ENCODE data around the gene ATP10D. TPM values are rescaled to one million over a fixed set of nuclear protein-coding genes. Genes with fewer than 3 reads are reported as not detected.
"Not testable (repeated sequence)": the region's sequence is repeated elsewhere in the genome, so short reads cannot be mapped to it uniquely, and the experiment has no call there.

ATP10D gene
- total RNA-seq, 1 donor from 2014 or later = 50.2 TPM

DNA sequence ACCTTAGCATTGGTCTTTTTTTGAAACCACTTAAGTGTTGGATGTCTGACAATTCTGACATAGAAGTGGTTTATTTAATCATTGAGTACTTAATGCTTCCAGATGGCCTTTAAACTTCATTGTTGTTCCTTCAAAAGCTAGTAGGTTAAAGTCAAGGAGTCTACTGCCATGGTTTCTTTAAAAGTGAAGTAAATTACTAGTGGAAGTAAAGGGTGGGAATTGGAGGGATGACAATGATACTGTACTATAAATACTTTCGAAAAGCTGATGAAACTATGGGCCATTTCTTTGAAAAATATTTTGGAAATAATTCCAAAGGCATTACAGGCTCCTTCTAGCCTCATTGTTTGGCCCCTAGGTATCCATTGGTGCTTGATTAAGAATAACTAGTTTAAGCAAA is 51.9 kb downstream of the ATP10D start:
- ATAC-seq = no peak

- ATAC-seq = no peak
Measured at GRCh38 chr4:47538111-47538824, 53.2 kb downstream of the ATP10D start.

DNA sequence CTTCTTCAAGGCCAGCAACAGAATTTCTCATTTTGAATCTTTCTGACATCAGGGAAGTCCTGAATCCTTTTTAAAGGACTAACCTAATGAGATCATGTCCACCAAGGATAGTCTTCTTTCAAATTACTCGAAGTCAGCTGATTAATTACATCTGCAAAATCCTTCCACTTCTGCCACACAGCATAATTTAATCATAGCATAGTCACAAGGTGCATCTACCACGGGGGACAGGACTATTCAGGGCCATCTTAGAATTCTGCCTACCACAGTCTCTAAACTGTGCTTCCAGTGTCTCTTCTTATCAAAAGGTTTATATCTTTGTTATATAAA is 53.7 kb downstream of the ATP10D start:
- no peak for ATAC-seq

- ATAC-seq = peak; percentile 80
Measured at GRCh38 chr4:47542640-47543039, 57.6 kb downstream of the ATP10D start.

- no peak for ATAC-seq
Measured at GRCh38 chr4:47543331-47543730, 58.3 kb downstream of the ATP10D start.

GRCh38 chr4:47550357-47550756 is 65.3 kb downstream of the ATP10D start:
- not testable (repeated sequence) for ATAC-seq

GRCh38 chr4:47550899-47551548 is 65.9 kb downstream of the ATP10D start:
- ATAC-seq = no peak

DNA sequence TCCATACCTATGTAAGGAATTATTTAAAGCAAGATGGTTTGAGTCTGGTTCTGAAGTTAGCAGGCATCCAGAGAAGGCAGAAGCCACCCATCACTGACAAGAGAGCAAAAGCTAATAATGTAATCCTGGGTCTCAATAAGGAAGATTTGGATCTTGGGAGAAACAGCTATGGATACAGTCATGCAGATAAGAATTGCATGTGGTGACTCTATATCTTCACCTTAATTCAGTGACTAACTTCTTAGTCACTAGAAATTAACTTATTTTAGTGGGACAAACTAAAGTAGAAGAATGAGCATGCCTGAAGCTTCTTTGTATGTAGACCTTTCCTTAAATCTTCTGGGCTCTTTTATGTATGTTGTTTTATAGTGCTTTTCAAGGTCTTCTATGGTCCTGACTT is 66.6 kb downstream of the ATP10D start:
- ATAC-seq = no peak

GRCh38 chr4:47553329-47554125 is 68.5 kb downstream of the ATP10D start:
- peak; percentile 91 for ATAC-seq

GRCh38 chr4:47555920-47556319 is 70.8 kb downstream of the ATP10D start:
- not testable (repeated sequence) for ATAC-seq

- no peak for ATAC-seq
Measured at GRCh38 chr4:47557255-47557654, 72.2 kb downstream of the ATP10D start.

- ATAC-seq = no peak
Measured at GRCh38 chr4:47560682-47561081, 75.6 kb downstream of the ATP10D start.

- ATAC-seq = no peak
Measured at GRCh38 chr4:47561331-47561730, 76.3 kb downstream of the ATP10D start.

- ATAC-seq = no peak
Measured at GRCh38 chr4:47562297-47562696, 77.2 kb downstream of the ATP10D start.

DNA sequence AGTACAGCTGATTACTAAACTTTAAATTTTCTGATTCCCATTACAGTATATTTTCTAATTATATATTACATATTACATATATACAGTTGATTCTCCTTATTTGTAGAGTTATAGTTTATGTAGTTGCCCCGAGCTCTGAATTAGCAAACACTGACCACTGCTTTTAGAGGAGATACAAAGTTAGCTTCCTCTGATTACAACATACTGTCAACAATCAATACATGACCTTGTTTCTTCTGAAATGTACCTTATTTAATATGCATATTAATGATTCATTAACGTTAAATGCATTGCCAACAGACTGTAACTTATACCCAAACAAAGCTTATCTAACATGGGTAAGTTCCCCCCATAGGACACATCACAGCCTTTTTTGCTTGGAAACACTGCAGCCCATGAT is 81.5 kb downstream of the ATP10D start:
- no peak for ATAC-seq

DNA sequence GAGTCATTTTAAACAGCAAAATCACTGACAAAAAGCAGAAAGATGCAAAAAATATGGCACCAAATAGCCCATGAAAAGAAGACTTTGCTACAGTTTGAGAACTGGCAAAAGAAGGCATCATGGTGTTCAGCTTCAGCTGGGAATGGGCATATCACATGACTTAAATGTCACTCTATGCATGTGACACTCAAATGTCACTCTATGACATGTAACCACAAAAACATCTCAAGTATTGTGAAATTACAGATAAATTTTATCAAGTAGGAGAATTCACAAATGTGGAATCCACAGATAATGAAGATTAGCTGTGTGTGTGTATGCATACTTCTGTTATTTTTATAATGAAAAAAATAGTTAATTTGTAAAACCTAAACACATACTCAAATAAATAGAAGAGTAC is 81.9 kb downstream of the ATP10D start:
- no peak for ATAC-seq

DNA sequence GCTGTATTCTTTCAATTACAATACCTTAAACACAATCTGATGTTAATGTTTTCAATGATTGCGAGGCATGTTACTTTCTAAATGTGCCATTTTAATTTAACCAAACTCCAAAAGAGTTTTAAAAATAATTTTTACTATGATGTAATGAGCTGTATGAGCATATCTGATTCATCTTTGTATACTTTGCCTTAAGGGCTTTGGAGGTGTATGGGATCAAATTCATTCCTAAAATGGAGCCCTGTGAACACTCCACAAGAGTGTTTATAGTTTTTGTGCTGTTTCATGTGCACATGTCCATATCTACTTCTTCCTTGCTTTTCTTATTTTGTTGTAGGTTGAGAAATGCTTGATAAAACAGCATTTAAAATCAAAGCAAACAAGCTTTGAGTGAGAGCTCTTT is 82.4 kb downstream of the ATP10D start:
- ATAC-seq = no peak

DNA sequence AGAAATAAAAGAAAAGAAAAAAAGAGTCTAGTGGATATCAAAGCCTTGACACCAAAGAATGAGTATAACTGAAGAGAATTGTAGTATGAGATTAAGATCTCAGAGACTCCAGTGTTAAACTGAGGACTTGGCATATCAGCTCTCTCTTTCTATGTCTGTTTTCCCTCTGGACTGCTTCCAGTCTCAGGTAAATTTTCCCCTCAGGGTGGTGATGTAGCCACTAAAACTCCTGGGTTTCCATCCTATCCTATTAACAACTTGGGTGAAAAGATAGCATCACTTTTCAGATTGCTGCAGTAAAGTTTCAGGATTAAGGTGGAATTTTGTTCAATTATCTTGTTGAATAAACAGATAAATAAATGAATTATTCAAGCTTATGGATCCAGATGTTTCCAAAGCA is 85.7 kb downstream of the ATP10D start:
- ATAC-seq = no peak

GRCh38 chr4:47572981-47573380 is 87.9 kb downstream of the ATP10D start:
- no peak for ATAC-seq

DNA sequence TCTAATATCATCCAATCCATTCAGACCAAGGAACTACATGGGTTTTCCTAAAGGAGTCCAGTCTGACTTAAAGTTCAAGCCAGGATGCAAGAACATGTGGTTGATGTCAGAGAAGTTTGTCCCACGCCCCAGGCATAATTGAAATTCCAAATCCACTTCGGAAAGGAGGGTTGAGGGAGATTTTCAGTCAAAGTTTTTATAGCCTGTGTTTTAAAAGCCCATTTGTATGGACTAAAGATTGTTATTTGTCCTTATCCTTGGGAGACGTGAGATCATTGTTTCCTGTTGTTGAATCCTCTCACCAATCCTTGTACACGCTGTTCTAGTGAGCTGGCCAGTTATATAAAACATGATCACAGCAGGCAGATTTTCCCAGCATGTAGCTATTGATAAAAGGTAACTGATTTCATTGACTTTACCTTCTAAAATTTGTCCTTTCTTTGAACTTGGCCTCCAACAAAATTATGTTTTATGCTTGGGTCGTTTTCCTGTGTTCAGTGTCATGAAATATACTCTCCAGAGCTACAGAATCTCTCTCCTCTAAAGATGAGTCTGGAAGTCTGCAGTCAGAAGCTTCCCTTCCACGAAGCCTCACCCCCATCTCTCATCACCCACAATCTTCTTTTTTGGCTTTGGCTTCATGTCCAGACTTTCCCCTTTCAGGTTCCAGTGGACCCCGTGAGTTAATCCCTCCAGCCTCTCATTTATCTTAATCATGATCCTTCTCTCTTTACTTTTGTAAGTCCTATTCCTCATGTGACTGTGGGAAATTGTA is 92.9 kb downstream of the ATP10D start:
- no peak for ATAC-seq

DNA sequence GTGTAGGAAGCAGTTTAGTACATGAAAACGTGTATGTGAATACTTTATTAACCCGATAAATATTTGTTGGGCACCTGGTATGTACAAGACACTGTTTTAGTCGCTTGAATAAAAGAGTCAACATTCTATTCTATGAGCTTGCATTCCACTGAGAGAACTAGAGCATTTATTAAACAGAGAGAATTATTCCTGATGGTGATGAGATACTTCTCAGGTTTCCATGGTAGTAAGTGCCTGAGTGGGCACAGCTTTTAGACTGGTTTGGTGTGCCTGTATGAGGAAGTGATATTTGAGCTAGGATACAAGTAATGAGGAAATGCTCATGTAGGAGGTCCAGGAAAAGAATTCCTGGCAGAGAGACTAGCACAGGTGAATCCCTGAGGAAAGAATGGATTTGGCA is 94.2 kb downstream of the ATP10D start:
- no peak for ATAC-seq

DNA sequence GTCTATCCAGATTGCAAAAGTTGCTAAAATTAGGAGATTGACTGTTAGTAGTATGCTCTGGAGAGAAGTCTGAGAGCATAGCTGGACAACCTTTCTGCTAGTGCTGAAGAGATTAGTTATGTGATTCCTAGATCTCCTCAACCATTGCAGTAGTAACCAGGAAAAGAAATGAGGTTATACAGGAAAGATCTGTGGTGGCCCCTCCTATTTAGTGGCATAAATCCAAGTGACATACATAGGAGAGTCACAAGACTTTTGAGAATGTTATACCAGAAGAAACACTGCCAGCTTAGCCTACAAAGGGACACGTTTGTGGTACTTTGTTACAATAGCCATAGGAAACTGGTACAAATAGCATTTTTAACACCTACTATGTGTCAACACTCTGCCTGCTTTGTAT is 105.2 kb downstream of the ATP10D start:
- ATAC-seq = peak; percentile 54

GRCh38 chr4:47597696-47598095 is 112.6 kb downstream of the ATP10D start:
- no peak for ATAC-seq
